CD14-positive monocyte (primary cell): ENCODE measurements around the gene SERPINA1. TPM values are rescaled to one million over a fixed set of nuclear protein-coding genes. Genes with fewer than 3 reads are reported as not detected.

Experiments used
- DNase-seq, 3 donors: peaks; one replicate each; pipeline ENCODE4 v3.0.0-alpha.2; 2011 to 2022
- H2AFZ ChIP-seq: 2 replicates; pipeline ENCODE4 v1.6.0; 2012; ENCODE audit warnings: mild to moderate bottlenecking, low read depth, low read length, inconsistent platforms; ENCODE audit not compliant: insufficient read depth, poor library complexity, severe bottlenecking
- H3K27ac ChIP-seq, 2 donors: 1 replicate in 1 of 2; 2 replicates in 1 of 2; pipeline ENCODE4 v1.5.1; 2012 to 2013; ENCODE audit warnings: low read length in 2 of 2, control low read depth in 1 of 2, inconsistent platforms in 1 of 2, low read depth in 1 of 2, mild to moderate bottlenecking in 1 of 2
- H3K27me3 ChIP-seq, 2 donors: one replicate each; pipeline versions ENCODE4 v1.6.0 to v1.6.1; 2011 to 2013; ENCODE audit warnings: low read length in 2 of 2; ENCODE audit not compliant: control insufficient read depth in 2 of 2, insufficient read depth in 2 of 2
- H3K36me3 ChIP-seq, 2 donors: replicated peaks in 1 of 2; 1 replicate in 1 of 2; 2 replicates in 1 of 2; pipeline versions ENCODE4 v1.5.1 to v1.6.1; 2012 to 2013; ENCODE audit warnings: low read length in 2 of 2, control low read depth in 1 of 2, inconsistent platforms in 1 of 2, mild to moderate bottlenecking in 1 of 2; ENCODE audit not compliant: insufficient read depth in 2 of 2, control insufficient read depth in 1 of 2
- H3K4me1 ChIP-seq, 2 donors: 1 replicate in 1 of 2; 2 replicates in 1 of 2; pipeline versions ENCODE4 v1.5.1 to v1.6.1; 2012 to 2013; ENCODE audit warnings: low read length in 2 of 2, control low read depth in 1 of 2, inconsistent platforms in 1 of 2, mild to moderate bottlenecking in 1 of 2, moderate library complexity in 1 of 2; ENCODE audit not compliant: insufficient read depth in 2 of 2, control insufficient read depth in 1 of 2
- H3K4me2 ChIP-seq: replicated peaks from 2 replicates; pipeline ENCODE3; 2012; ENCODE audit warnings: low read length, moderate library complexity, mild to moderate bottlenecking; ENCODE audit not compliant: poor library complexity, severe bottlenecking; ENCODE audit errors: extremely low read depth
- H3K4me3 ChIP-seq, 3 experiments: fragments of 200-600 bp in 1 of 3; sonication (generic) in 1 of 3; replicated peaks in 1 of 3; 1 replicate in 2 of 3; 2 replicates in 1 of 3; pipeline ENCODE4 v1.5.1; 2011 to 2013; ENCODE audit warnings: low read length in 3 of 3, mild to moderate bottlenecking in 3 of 3, control low read depth in 2 of 3, low read depth in 2 of 3, inconsistent platforms in 1 of 3, moderate library complexity in 1 of 3
- H3K79me2 ChIP-seq: 2 replicates; pipeline ENCODE4 v1.6.0; 2012; ENCODE audit warnings: mild to moderate bottlenecking, control low read depth, inconsistent platforms, low read length, moderate library complexity; ENCODE audit not compliant: insufficient read depth
- H3K9ac ChIP-seq: 2 replicates; pipeline ENCODE4 v1.6.0; 2017; ENCODE audit warnings: low read length, mild to moderate bottlenecking; ENCODE audit not compliant: insufficient read depth, poor library complexity, severe bottlenecking
- H3K9me3 ChIP-seq, 2 donors: replicated peaks in 1 of 2; 1 replicate in 1 of 2; 2 replicates in 1 of 2; pipeline versions ENCODE4 v1.5.1 to v1.6.1; 2012 to 2013; ENCODE audit warnings: low read length in 2 of 2, control low read depth in 1 of 2; ENCODE audit not compliant: control insufficient read depth in 1 of 2, insufficient read depth in 1 of 2
- H4K20me1 ChIP-seq: 2 replicates; pipeline ENCODE4 v1.6.0; 2012; ENCODE audit warnings: mild to moderate bottlenecking, low read length, control low read depth, moderate library complexity; ENCODE audit not compliant: insufficient read depth
- H3K27ac Mint-ChIP-seq, 7 donors: one replicate each; pipeline ENCODE4 v1.8.0; 2020; ENCODE audit warnings: mild to moderate bottlenecking in 7 of 7, mixed read lengths in 7 of 7, moderate library complexity in 6 of 7, inconsistent platforms in 2 of 7
- H3K27me3 Mint-ChIP-seq, 3 donors: one replicate each; pipeline ENCODE4 v1.8.0; 2021 to 2022; ENCODE audit warnings: low read depth in 3 of 3, mild to moderate bottlenecking in 3 of 3, mixed read lengths in 3 of 3, moderate library complexity in 3 of 3, inconsistent platforms in 1 of 3
- H3K36me3 Mint-ChIP-seq, 2 donors: one replicate each; pipeline ENCODE4 v1.8.0; 2020; ENCODE audit warnings: mixed read lengths in 2 of 2, inconsistent platforms in 1 of 2, mild to moderate bottlenecking in 1 of 2
- H3K4me1 Mint-ChIP-seq: one replicate; pipeline ENCODE4 v1.8.0; 2020; ENCODE audit warnings: mild to moderate bottlenecking, mixed read lengths
- H3K4me3 Mint-ChIP-seq, 2 donors: one replicate each; pipeline ENCODE4 v1.8.0; 2020; ENCODE audit warnings: mild to moderate bottlenecking in 2 of 2, mixed read lengths in 2 of 2, moderate library complexity in 1 of 2
- H3K9me3 Mint-ChIP-seq, 7 donors: one replicate each; pipeline ENCODE4 v1.8.0; 2020 to 2022; ENCODE audit warnings: mixed read lengths in 7 of 7, mild to moderate bottlenecking in 6 of 7, moderate library complexity in 6 of 7, inconsistent platforms in 2 of 7
- WGBS: methylation state at CpG from one replicate; pipeline ENCODE4 v1.1.5; 2013; ENCODE audit warnings: missing lambda C conversion rate; ENCODE audit not compliant: insufficient coverage; 5-methylcytosine and 5-hydroxymethylcytosine counted together
- intact Hi-C, 2 donors: fragments of 100-400 bp; cut with micrococcal nuclease; formaldehyde crosslinking; loops; one replicate each; pipeline versions ENCODE4 v1.15.0 to v1.15.1; 2023
- polyA plus RNA-seq, 3 donors: library from polyadenylated mRNA; depleted of rRNA in 1 of 3; unstranded in 2 of 3; stranded (reverse) in 1 of 3; fragments of 300-500 nt in 2 of 3; fragments of >200 nt in 1 of 3; fragmentation: Illumina TruSeq in 2 of 3; gene quantifications; 1 replicate in 2 of 3; 2 replicates in 1 of 3; pipeline ENCODE4 v1.2.3, GENCODE V29; 2012 to 2021
- TF ChIP-seq, protein P1 (sequence below): fragments of 200-600 bp; IDR thresholded peaks from one replicate; pipeline ENCODE4 v1.8.0; 2022; ENCODE audit warnings: antibody characterized with exemption, mild to moderate bottlenecking

Gene SERPINA1
- polyA plus RNA-seq, 3 donors = 1,278 to 2,075 (median 2,042) TPM

GRCh38 chr14:94345344-94346064 lies 42.9 kb downstream of the SERPINA1 start:
- 100% methylated on average over 3 of the region's 12 CpGs for WGBS
- TF ChIP-seq, protein P1, sequence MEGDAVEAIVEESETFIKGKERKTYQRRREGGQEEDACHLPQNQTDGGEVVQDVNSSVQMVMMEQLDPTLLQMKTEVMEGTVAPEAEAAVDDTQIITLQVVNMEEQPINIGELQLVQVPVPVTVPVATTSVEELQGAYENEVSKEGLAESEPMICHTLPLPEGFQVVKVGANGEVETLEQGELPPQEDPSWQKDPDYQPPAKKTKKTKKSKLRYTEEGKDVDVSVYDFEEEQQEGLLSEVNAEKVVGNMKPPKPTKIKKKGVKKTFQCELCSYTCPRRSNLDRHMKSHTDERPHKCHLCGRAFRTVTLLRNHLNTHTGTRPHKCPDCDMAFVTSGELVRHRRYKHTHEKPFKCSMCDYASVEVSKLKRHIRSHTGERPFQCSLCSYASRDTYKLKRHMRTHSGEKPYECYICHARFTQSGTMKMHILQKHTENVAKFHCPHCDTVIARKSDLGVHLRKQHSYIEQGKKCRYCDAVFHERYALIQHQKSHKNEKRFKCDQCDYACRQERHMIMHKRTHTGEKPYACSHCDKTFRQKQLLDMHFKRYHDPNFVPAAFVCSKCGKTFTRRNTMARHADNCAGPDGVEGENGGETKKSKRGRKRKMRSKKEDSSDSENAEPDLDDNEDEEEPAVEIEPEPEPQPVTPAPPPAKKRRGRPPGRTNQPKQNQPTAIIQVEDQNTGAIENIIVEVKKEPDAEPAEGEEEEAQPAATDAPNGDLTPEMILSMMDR = no peak
- H4K20me1 ChIP-seq = no peaks in the 10 kb centered on the region
- H2AFZ ChIP-seq = no peak overlapping the region
- no peak overlapping the region for H3K27ac Mint-ChIP-seq
- no peak overlapping the region for H3K4me2 ChIP-seq
- peaks cover 16 to 21% (median 20%) of the 10 kb centered on the region in 3 donors for H3K27me3 Mint-ChIP-seq
- no peaks in the 10 kb centered on the region for H3K36me3 Mint-ChIP-seq
- no peak overlapping the region for H3K4me3 ChIP-seq
- H3K4me3 Mint-ChIP-seq = no peak overlapping the region
- H3K9ac ChIP-seq = no peak overlapping the region
- peaks cover 28% of the 10 kb centered on the region for H3K4me1 Mint-ChIP-seq
- H3K9me3 Mint-ChIP-seq = peaks cover 0 to 3% (median 2%) of the 10 kb centered on the region in 7 donors
- peak in 2 of 3 donors; percentile 10 to 83 for DNase-seq
- peaks cover 18 to 28% of the 10 kb centered on the region in 2 donors for H3K4me1 ChIP-seq
- no peaks in the 10 kb centered on the region for H3K36me3 ChIP-seq
- no peaks in the 10 kb centered on the region for H3K79me2 ChIP-seq
- H3K27ac ChIP-seq = no peak overlapping the region
- peaks cover 0 to 5% of the 10 kb centered on the region in 2 donors for H3K27me3 ChIP-seq
- intact Hi-C loops = no loop called here
- no peaks in the 10 kb centered on the region for H3K9me3 ChIP-seq

DNA sequence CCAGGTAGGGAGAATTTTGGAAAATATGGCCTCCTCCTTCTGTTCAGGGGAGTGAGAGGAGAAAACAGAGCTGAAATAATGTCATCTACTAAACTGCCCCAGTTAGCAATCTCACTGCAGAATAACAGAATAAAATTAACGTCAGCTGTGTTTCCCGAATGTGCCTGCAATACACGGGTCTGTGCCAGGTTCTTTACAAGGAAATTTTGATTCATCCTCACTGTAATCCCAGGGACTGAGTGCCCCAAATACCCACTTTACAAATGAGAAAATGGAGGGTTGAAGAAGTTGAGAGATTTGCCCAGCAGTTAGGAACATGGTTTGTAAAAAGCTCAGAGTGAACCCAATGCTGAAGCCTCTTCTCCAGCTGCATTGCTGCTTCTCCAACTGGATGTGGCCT lies 44.0 kb downstream of the SERPINA1 start:
- peaks cover 18 to 28% of the 10 kb centered on the region in 2 donors for H3K4me1 ChIP-seq
- TF ChIP-seq, protein P1 = no peak
- H3K4me2 ChIP-seq = no peak overlapping the region
- peaks cover 0 to 3% (median 2%) of the 10 kb centered on the region in 7 donors for H3K9me3 Mint-ChIP-seq
- DNase-seq = no peak
- H3K4me1 Mint-ChIP-seq = peaks cover 28% of the 10 kb centered on the region
- H3K4me3 Mint-ChIP-seq = no peak overlapping the region
- H4K20me1 ChIP-seq = no peaks in the 10 kb centered on the region
- H3K27me3 Mint-ChIP-seq = peaks cover 11 to 27% (median 20%) of the 10 kb centered on the region in 3 donors
- H3K27ac ChIP-seq = no peak overlapping the region
- H3K36me3 ChIP-seq = no peaks in the 10 kb centered on the region
- H3K79me2 ChIP-seq = no peaks in the 10 kb centered on the region
- no peak overlapping the region for H3K4me3 ChIP-seq
- no peaks in the 10 kb centered on the region for H3K9me3 ChIP-seq
- no peaks in the 10 kb centered on the region for H3K36me3 Mint-ChIP-seq
- no CpG with 5 or more reads among the region's 3 CpGs for WGBS
- H3K27me3 ChIP-seq = peaks cover 0 to 3% of the 10 kb centered on the region in 2 donors
- intact Hi-C loops = no loop called here
- H3K27ac Mint-ChIP-seq = no peak overlapping the region
- no peak overlapping the region for H2AFZ ChIP-seq
- no peak overlapping the region for H3K9ac ChIP-seq
